HG03175 (cell line): ENCODE data around the gene FBN2.
"Not testable (repeated sequence)": the region's sequence is repeated elsewhere in the genome, so short reads cannot be mapped to it uniquely, and the experiment has no call there.

Source experiments
- ATAC-seq: cut with Tn5 transposase; IDR thresholded peaks from one replicate; pipeline ENCODE4 v1.9.1; 2021; ENCODE audit warnings: mild to moderate bottlenecking, moderate library complexity; ENCODE audit not compliant: unreplicated experiment

The FBN2 gene

GRCh38 chr5:128480158-128480557, 57.9 kb downstream of the FBN2 start:
- ATAC-seq: no peak

GRCh38 chr5:128478386-128479368, 59.4 kb downstream of the FBN2 start:
- ATAC-seq: no peak

- ATAC-seq: no peak
Measured at GRCh38 chr5:128477944-128478343, 60.1 kb downstream of the FBN2 start.

GRCh38 chr5:128475693-128476092, 62.4 kb downstream of the FBN2 start:
- no peak for ATAC-seq

- ATAC-seq: no peak
Measured at GRCh38 chr5:128472919-128473318, 65.1 kb downstream of the FBN2 start.

GRCh38 chr5:128472036-128472435, 66.0 kb downstream of the FBN2 start:
- no peak for ATAC-seq

GRCh38 chr5:128470663-128471062, 67.4 kb downstream of the FBN2 start:
- no peak for ATAC-seq

- no peak for ATAC-seq
Measured at GRCh38 chr5:128469912-128470311, 68.1 kb downstream of the FBN2 start.

GRCh38 chr5:128466980-128467379, 71.1 kb downstream of the FBN2 start:
- no peak for ATAC-seq

GRCh38 chr5:128466554-128466953, 71.5 kb downstream of the FBN2 start:
- ATAC-seq: no peak

- ATAC-seq: no peak
Measured at GRCh38 chr5:128464596-128464995, 73.4 kb downstream of the FBN2 start.

GRCh38 chr5:128462330-128462729, 75.7 kb downstream of the FBN2 start:
- no peak for ATAC-seq

- not testable (repeated sequence) for ATAC-seq
Measured at GRCh38 chr5:128457147-128457915, 80.7 kb downstream of the FBN2 start.

GRCh38 chr5:128455841-128456361, 82.1 kb downstream of the FBN2 start:
- ATAC-seq: no peak

GRCh38 chr5:128453121-128453520, 84.9 kb downstream of the FBN2 start:
- ATAC-seq: no peak

GRCh38 chr5:128447224-128447623, 90.8 kb downstream of the FBN2 start:
- not testable (repeated sequence) for ATAC-seq

GRCh38 chr5:128441941-128442350, 96.1 kb downstream of the FBN2 start:
- no peak for ATAC-seq

GRCh38 chr5:128441165-128441564, 96.9 kb downstream of the FBN2 start:
- no peak for ATAC-seq

GRCh38 chr5:128436749-128437188, 101.3 kb downstream of the FBN2 start:
- no peak for ATAC-seq

- ATAC-seq: no peak
Measured at GRCh38 chr5:128435861-128436260, 102.2 kb downstream of the FBN2 start.

- no peak for ATAC-seq
Measured at GRCh38 chr5:128434993-128435392, 103.1 kb downstream of the FBN2 start.
